HL-60 (cell line): Measurements from ENCODE around the gene ODR4.

Experiments used
- GABPA ChIP-seq: IDR thresholded peaks from 2 replicates; pipeline ENCODE4 v1.6.1; 2012; ENCODE audit warnings: low read depth
- POLR2AphosphoS5 ChIP-seq: IDR thresholded peaks from 2 replicates; pipeline ENCODE4 v1.6.1; 2012; ENCODE audit warnings: low read depth
- SPI1 ChIP-seq: IDR thresholded peaks from 2 replicates; pipeline ENCODE4 v1.6.1; 2012; ENCODE audit warnings: low read depth, mild to moderate bottlenecking, borderline replicate concordance
- TF ChIP-seq, protein P1 (sequence below): IDR thresholded peaks from one replicate; pipeline ENCODE4 v1.5.1; 2011; ENCODE audit warnings: low read length, control low read depth, inconsistent platforms; ENCODE audit not compliant: insufficient read depth
- TF ChIP-seq, protein P2 (sequence below): IDR thresholded peaks from 2 replicates; pipeline ENCODE4 v1.6.1; 2012; ENCODE audit warnings: low read depth; ENCODE audit not compliant: insufficient replicate concordance

DNA sequence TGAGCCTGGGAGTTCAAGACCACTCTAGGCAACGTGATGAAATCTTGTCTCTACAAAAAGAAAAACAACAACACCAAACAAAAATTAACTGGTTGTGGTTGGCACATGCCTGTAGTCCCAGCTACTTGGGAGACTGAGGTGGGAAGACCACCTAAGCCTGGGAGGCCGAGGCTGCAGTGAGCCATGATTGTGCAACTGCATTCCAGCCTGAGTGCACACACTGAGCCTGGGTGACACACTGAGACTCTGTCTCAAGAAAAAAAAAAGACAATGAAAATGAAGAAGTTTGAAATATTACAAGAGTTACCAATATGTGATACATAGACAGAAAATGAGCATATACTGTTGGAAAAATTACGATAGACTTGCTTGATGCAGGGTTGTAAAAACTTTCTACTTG lies 53.4 kb downstream of the ODR4 start:
- TF ChIP-seq SPI1 (no peak), POLR2AphosphoS5 (no peak), GABPA (no peak)
- TF ChIP-seq, protein P1, sequence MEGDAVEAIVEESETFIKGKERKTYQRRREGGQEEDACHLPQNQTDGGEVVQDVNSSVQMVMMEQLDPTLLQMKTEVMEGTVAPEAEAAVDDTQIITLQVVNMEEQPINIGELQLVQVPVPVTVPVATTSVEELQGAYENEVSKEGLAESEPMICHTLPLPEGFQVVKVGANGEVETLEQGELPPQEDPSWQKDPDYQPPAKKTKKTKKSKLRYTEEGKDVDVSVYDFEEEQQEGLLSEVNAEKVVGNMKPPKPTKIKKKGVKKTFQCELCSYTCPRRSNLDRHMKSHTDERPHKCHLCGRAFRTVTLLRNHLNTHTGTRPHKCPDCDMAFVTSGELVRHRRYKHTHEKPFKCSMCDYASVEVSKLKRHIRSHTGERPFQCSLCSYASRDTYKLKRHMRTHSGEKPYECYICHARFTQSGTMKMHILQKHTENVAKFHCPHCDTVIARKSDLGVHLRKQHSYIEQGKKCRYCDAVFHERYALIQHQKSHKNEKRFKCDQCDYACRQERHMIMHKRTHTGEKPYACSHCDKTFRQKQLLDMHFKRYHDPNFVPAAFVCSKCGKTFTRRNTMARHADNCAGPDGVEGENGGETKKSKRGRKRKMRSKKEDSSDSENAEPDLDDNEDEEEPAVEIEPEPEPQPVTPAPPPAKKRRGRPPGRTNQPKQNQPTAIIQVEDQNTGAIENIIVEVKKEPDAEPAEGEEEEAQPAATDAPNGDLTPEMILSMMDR, result no peak
- TF ChIP-seq, protein P2, sequence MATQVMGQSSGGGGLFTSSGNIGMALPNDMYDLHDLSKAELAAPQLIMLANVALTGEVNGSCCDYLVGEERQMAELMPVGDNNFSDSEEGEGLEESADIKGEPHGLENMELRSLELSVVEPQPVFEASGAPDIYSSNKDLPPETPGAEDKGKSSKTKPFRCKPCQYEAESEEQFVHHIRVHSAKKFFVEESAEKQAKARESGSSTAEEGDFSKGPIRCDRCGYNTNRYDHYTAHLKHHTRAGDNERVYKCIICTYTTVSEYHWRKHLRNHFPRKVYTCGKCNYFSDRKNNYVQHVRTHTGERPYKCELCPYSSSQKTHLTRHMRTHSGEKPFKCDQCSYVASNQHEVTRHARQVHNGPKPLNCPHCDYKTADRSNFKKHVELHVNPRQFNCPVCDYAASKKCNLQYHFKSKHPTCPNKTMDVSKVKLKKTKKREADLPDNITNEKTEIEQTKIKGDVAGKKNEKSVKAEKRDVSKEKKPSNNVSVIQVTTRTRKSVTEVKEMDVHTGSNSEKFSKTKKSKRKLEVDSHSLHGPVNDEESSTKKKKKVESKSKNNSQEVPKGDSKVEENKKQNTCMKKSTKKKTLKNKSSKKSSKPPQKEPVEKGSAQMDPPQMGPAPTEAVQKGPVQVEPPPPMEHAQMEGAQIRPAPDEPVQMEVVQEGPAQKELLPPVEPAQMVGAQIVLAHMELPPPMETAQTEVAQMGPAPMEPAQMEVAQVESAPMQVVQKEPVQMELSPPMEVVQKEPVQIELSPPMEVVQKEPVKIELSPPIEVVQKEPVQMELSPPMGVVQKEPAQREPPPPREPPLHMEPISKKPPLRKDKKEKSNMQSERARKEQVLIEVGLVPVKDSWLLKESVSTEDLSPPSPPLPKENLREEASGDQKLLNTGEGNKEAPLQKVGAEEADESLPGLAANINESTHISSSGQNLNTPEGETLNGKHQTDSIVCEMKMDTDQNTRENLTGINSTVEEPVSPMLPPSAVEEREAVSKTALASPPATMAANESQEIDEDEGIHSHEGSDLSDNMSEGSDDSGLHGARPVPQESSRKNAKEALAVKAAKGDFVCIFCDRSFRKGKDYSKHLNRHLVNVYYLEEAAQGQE, result no peak
